Lung microvascular endothelial cell (primary cell): ENCODE data around the gene ANP32B. TPM values are rescaled to one million over a fixed set of nuclear protein-coding genes. Genes with fewer than 3 reads are reported as not detected.
"Not testable (repeated sequence)": the region's sequence is repeated elsewhere in the genome, so short reads cannot be mapped to it uniquely, and the experiment has no call there.

ENCODE experiments used
- DNase-seq, 2 donors: peaks; one replicate each; pipeline versions ENCODE4 v3.0.0 to v3.0.0-alpha.2; 2010; ENCODE audit warnings: low read depth in 2 of 2
- total RNA-seq: library from RNA; depleted of rRNA; stranded (reverse); fragments of >200 nt; gene quantifications from 2 replicates; pipeline ENCODE4 v1.2.1, GENCODE V29; 2014

The ANP32B gene
- total RNA-seq, 1 donor from 2014 or later = 6.3 TPM

GRCh38 chr9:97962575-97962974, 20.6 kb upstream of the ANP32B start:
- DNase-seq = no peak

- DNase-seq = no peak
These were observed 19.9 kb upstream of the ANP32B start for GRCh38 chr9:97963232-97963631.

GRCh38 chr9:97964901-97965300, 18.2 kb upstream of the ANP32B start:
- no peak for DNase-seq

- no peak for DNase-seq
These were observed 16.6 kb upstream of the ANP32B start for GRCh38 chr9:97966493-97966892.

GRCh38 chr9:97969014-97969413, 14.1 kb upstream of the ANP32B start:
- no peak for DNase-seq

GRCh38 chr9:97970165-97970564, 13.0 kb upstream of the ANP32B start:
- no peak for DNase-seq

- no peak for DNase-seq
These were observed 10.4 kb upstream of the ANP32B start for GRCh38 chr9:97972753-97973152.

- no peak for DNase-seq
These were observed 7.8 kb upstream of the ANP32B start for GRCh38 chr9:97975376-97975775.

GRCh38 chr9:97976633-97977032, 6.5 kb upstream of the ANP32B start:
- DNase-seq = not testable (repeated sequence)

GRCh38 chr9:97978371-97979130, 4.6 kb upstream of the ANP32B start:
- DNase-seq = no peak

- DNase-seq = no peak
These were observed 3.2 kb upstream of the ANP32B start for GRCh38 chr9:97979788-97980478.

- no peak for DNase-seq
These were observed 2.7 kb upstream of the ANP32B start for GRCh38 chr9:97980479-97980803.

GRCh38 chr9:97980918-97981845, 2.0 kb upstream of the ANP32B start:
- no peak for DNase-seq

GRCh38 chr9:97981846-97982682, 1.1 kb upstream of the ANP32B start:
- no peak for DNase-seq

GRCh38 chr9:97983589-97984187, 547 bp downstream of the ANP32B start:
- DNase-seq = peak; percentile 55 to 64

GRCh38 chr9:97984188-97985057, 1.3 kb downstream of the ANP32B start:
- peak; percentile 81 to 86 for DNase-seq

GRCh38 chr9:97985058-97985861, 2.1 kb downstream of the ANP32B start:
- DNase-seq = peak in 1 of 2 donors; percentile 37

- DNase-seq = no peak
These were observed 4.3 kb downstream of the ANP32B start for GRCh38 chr9:97987487-97987886.

- DNase-seq = peak in 1 of 2 donors; percentile 54
These were observed 7.1 kb downstream of the ANP32B start for GRCh38 chr9:97990259-97990658.
